ENCODE measurements around the gene RNU6-9. TPM values are rescaled to one million over a fixed set of nuclear protein-coding genes. Genes with fewer than 3 reads are reported as not detected.
"Not testable (repeated sequence)": the region's sequence is repeated elsewhere in the genome, so short reads cannot be mapped to it uniquely, and the experiment has no call there.

The RNU6-9 gene
- total RNA-seq, 1 experiment from 2014 or later, result not detected

GRCh38 chr19:876780-877314 lies 16.4 kb upstream of the RNU6-9 start (continued):
- TF ChIP-seq E2F5 (CRISPR knock-in tag; IDR thresholded peaks at IDR 0.05), result no peak

- DNase-seq (ENCODE audit: low spot score); H3K4me3 Mint-ChIP-seq; H3K27me3 Mint-ChIP-seq (ENCODE audit: low read depth); H3K4me1 Mint-ChIP-seq; H3K27ac Mint-ChIP-seq; H3K9me3 Mint-ChIP-seq; ATAC-seq; POLR2A ChIA-PET: not testable (repeated sequence)
- peaks cover 25% of the 10 kb centered on the region for H3K36me3 Mint-ChIP-seq
- CTCF ChIA-PET, result interaction anchor here (0.7 to 2.5 kb wide), 2 partner anchors 19 to 43 kb away, joined by 3 to 7 read pairs; no protein-coding TSS in a partner anchor
These were observed 15.2 kb upstream of the RNU6-9 start for GRCh38 chr19:877992-878660.

GRCh38 chr19:878751-879561 lies 14.3 kb upstream of the RNU6-9 start:
- H3K27ac Mint-ChIP-seq; H3K9me3 Mint-ChIP-seq; DNase-seq (ENCODE audit: low spot score); POLR2A ChIA-PET; H3K27me3 Mint-ChIP-seq (ENCODE audit: low read depth); H3K4me1 Mint-ChIP-seq; ATAC-seq; H3K4me3 Mint-ChIP-seq: not testable (repeated sequence)
- H3K36me3 Mint-ChIP-seq, result peaks cover 25% of the 10 kb centered on the region
- CTCF ChIA-PET, result interaction anchor here (0.7 to 2.5 kb wide), 2 partner anchors 18 to 43 kb away, joined by 3 to 7 read pairs; no protein-coding TSS in a partner anchor

- ATAC-seq, result no peak
- Mint-ChIP-seq H3K27me3 (ENCODE audit: low read depth) (no peaks in the 10 kb centered on the region), H3K4me1 (no peaks in the 10 kb centered on the region), H3K9me3 (no peaks in the 10 kb centered on the region), H3K27ac (no peak overlapping the region), H3K36me3 (peaks cover 25% of the 10 kb centered on the region), H3K4me3 (no peak overlapping the region)
- ChIA-PET CTCF (no interaction called here), POLR2A (no interaction called here)
- no peak for DNase-seq (ENCODE audit: low spot score)
- TF ChIP-seq ZBTB21 (CRISPR knock-in tag; IDR thresholded peaks at IDR 0.05; ENCODE audit: borderline replicate concordance) (no peak), AR (CRISPR knock-in tag; IDR thresholded peaks at IDR 0.05) (no peak), ZNF232 (CRISPR knock-in tag; IDR thresholded peaks at IDR 0.05) (no peak), STAT6 (CRISPR knock-in tag; conservative IDR thresholded peaks at IDR 0.05; ENCODE audit: low read depth) (no peak), ZNF532 (CRISPR knock-in tag; IDR thresholded peaks at IDR 0.05; ENCODE audit: borderline replicate concordance) (no peak), CREB1 (CRISPR knock-in tag; IDR thresholded peaks at IDR 0.05) (no peak), CDX4 (CRISPR knock-in tag; IDR thresholded peaks at IDR 0.05; ENCODE audit: borderline replicate concordance) (no peak), E2F4 (CRISPR knock-in tag; IDR thresholded peaks at IDR 0.05; ENCODE audit: borderline replicate concordance, low read depth) (no peak), USF1 (CRISPR knock-in tag; IDR thresholded peaks at IDR 0.05) (no peak)
These were observed 13.4 kb upstream of the RNU6-9 start for GRCh38 chr19:879711-880438.

Measured in WTC11 (cell line).